ENCODE measurements around the gene CCDC124. TPM values are rescaled to one million over a fixed set of nuclear protein-coding genes. Genes with fewer than 3 reads are reported as not detected.
"Not testable (repeated sequence)": the region's sequence is repeated elsewhere in the genome, so short reads cannot be mapped to it uniquely, and the experiment has no call there.

CCDC124 gene
- total RNA-seq, 1 experiment from 2014 or later = 55.2 TPM

GRCh38 chr19:17972230-17972629, 39.4 kb downstream of the CCDC124 start:
- Histone ChIP-seq H3K4me3 (no peak overlapping the region), H3K27ac (no peak overlapping the region), H3K4me1 (replicated peaks) (no peaks in the 10 kb centered on the region), H3K36me3 (no peaks in the 10 kb centered on the region), H3K9me3 (replicated peaks) (no peaks in the 10 kb centered on the region), H3K27me3 (replicated peaks) (peaks cover 28% of the 10 kb centered on the region)
- DNase-seq (ENCODE audit: low read depth in 1 of 2, low spot score in 2 of 2) = no peak

- Histone ChIP-seq H3K4me1 (replicated peaks) (no peaks in the 10 kb centered on the region), H3K9me3 (replicated peaks) (no peaks in the 10 kb centered on the region), H3K4me3 (no peak overlapping the region), H3K36me3 (no peaks in the 10 kb centered on the region), H3K27ac (no peak overlapping the region), H3K27me3 (replicated peaks) (peaks cover 26% of the 10 kb centered on the region)
- DNase-seq (ENCODE audit: low read depth in 1 of 2, low spot score in 2 of 2) = no peak
These were observed 40.9 kb downstream of the CCDC124 start for GRCh38 chr19:17973759-17974158.

GRCh38 chr19:17974551-17974950, 41.7 kb downstream of the CCDC124 start:
- H3K4me1 ChIP-seq (replicated peaks) = no peaks in the 10 kb centered on the region
- DNase-seq (ENCODE audit: low read depth in 1 of 2, low spot score in 2 of 2) = no peak
- H3K36me3 ChIP-seq = no peaks in the 10 kb centered on the region
- H3K4me3 ChIP-seq = no peak overlapping the region
- no peaks in the 10 kb centered on the region for H3K9me3 ChIP-seq (replicated peaks)
- H3K27me3 ChIP-seq (replicated peaks) = peaks cover 25% of the 10 kb centered on the region
- no peak overlapping the region for H3K27ac ChIP-seq

- H3K27me3 ChIP-seq (replicated peaks) = peaks cover 25% of the 10 kb centered on the region
- DNase-seq (ENCODE audit: low read depth in 1 of 2, low spot score in 2 of 2) = no peak
- H3K4me3 ChIP-seq = no peak overlapping the region
- H3K4me1 ChIP-seq (replicated peaks) = no peaks in the 10 kb centered on the region
- H3K9me3 ChIP-seq (replicated peaks) = no peaks in the 10 kb centered on the region
- H3K27ac ChIP-seq = no peak overlapping the region
- no peaks in the 10 kb centered on the region for H3K36me3 ChIP-seq
These were observed 42.2 kb downstream of the CCDC124 start for GRCh38 chr19:17975032-17975431.

- no peaks in the 10 kb centered on the region for H3K36me3 ChIP-seq
- no peak for DNase-seq (ENCODE audit: low read depth in 1 of 2, low spot score in 2 of 2)
- H3K27me3 ChIP-seq (replicated peaks) = peaks cover 31% of the 10 kb centered on the region
- H3K4me3 ChIP-seq = no peak overlapping the region
- H3K9me3 ChIP-seq (replicated peaks) = no peaks in the 10 kb centered on the region
- no peaks in the 10 kb centered on the region for H3K4me1 ChIP-seq (replicated peaks)
- no peak overlapping the region for H3K27ac ChIP-seq
These were observed 44.2 kb downstream of the CCDC124 start for GRCh38 chr19:17977021-17977420.

GRCh38 chr19:17977488-17977887, 44.7 kb downstream of the CCDC124 start:
- no peak for DNase-seq (ENCODE audit: low read depth in 1 of 2, low spot score in 2 of 2)
- H3K4me3 ChIP-seq = no peak overlapping the region
- H3K4me1 ChIP-seq (replicated peaks) = no peaks in the 10 kb centered on the region
- no peaks in the 10 kb centered on the region for H3K36me3 ChIP-seq
- peaks cover 30% of the 10 kb centered on the region for H3K27me3 ChIP-seq (replicated peaks)
- H3K27ac ChIP-seq = no peak overlapping the region
- H3K9me3 ChIP-seq (replicated peaks) = no peaks in the 10 kb centered on the region

GRCh38 chr19:17981611-17982010, 48.8 kb downstream of the CCDC124 start:
- Histone ChIP-seq H3K4me1 (replicated peaks) (no peaks in the 10 kb centered on the region), H3K36me3 (no peaks in the 10 kb centered on the region), H3K4me3 (no peak overlapping the region), H3K27ac (no peak overlapping the region), H3K27me3 (replicated peaks) (peaks cover 18% of the 10 kb centered on the region), H3K9me3 (replicated peaks) (no peaks in the 10 kb centered on the region)
- DNase-seq (ENCODE audit: low read depth in 1 of 2, low spot score in 2 of 2) = no peak

- Histone ChIP-seq H3K27me3 (replicated peaks) (peaks cover 16% of the 10 kb centered on the region), H3K4me1 (replicated peaks) (no peaks in the 10 kb centered on the region)
These were observed 49.6 kb downstream of the CCDC124 start for GRCh38 chr19:17982430-17982829.

GRCh38 chr19:17985037-17985818, 52.4 kb downstream of the CCDC124 start:
- no peaks in the 10 kb centered on the region for H3K9me3 ChIP-seq (replicated peaks)
- H3K4me3 ChIP-seq = no peak overlapping the region
- no peaks in the 10 kb centered on the region for H3K4me1 ChIP-seq (replicated peaks)
- H3K36me3 ChIP-seq = no peaks in the 10 kb centered on the region
- peaks cover 12% of the 10 kb centered on the region for H3K27me3 ChIP-seq (replicated peaks)
- no peak for DNase-seq (ENCODE audit: low read depth in 1 of 2, low spot score in 2 of 2)
- no peak overlapping the region for H3K27ac ChIP-seq

More at GRCh38 chr19:17982430-17982829, 49.6 kb downstream of the CCDC124 start:
- Histone ChIP-seq H3K4me3 (no peak overlapping the region), H3K36me3 (no peaks in the 10 kb centered on the region), H3K27ac (no peak overlapping the region), H3K9me3 (replicated peaks) (no peaks in the 10 kb centered on the region)
- DNase-seq (ENCODE audit: low read depth in 1 of 2, low spot score in 2 of 2) = no peak

GRCh38 chr19:17986569-17986968, 53.8 kb downstream of the CCDC124 start:
- DNase-seq (ENCODE audit: low read depth in 1 of 2, low spot score in 2 of 2); H3K9me3 ChIP-seq (replicated peaks); H3K4me1 ChIP-seq (replicated peaks); H3K27ac ChIP-seq; H3K36me3 ChIP-seq; H3K4me3 ChIP-seq; H3K27me3 ChIP-seq (replicated peaks): not testable (repeated sequence)

- Histone ChIP-seq H3K27ac (no peak overlapping the region), H3K4me3 (no peak overlapping the region), H3K36me3 (no peaks in the 10 kb centered on the region), H3K9me3 (replicated peaks) (no peaks in the 10 kb centered on the region), H3K27me3 (replicated peaks) (no peaks in the 10 kb centered on the region), H3K4me1 (replicated peaks) (no peaks in the 10 kb centered on the region)
- no peak for DNase-seq (ENCODE audit: low read depth in 1 of 2, low spot score in 2 of 2)
These were observed 55.3 kb downstream of the CCDC124 start for GRCh38 chr19:17988161-17988560.

GRCh38 chr19:17989425-17990094, 56.7 kb downstream of the CCDC124 start:
- Histone ChIP-seq H3K27ac (no peak overlapping the region), H3K27me3 (replicated peaks) (peaks cover 3% of the 10 kb centered on the region), H3K9me3 (replicated peaks) (no peaks in the 10 kb centered on the region), H3K36me3 (no peaks in the 10 kb centered on the region), H3K4me1 (replicated peaks) (no peaks in the 10 kb centered on the region), H3K4me3 (no peak overlapping the region)
- DNase-seq (ENCODE audit: low read depth in 1 of 2, low spot score in 2 of 2) = no peak

- no peak for DNase-seq (ENCODE audit: low read depth in 1 of 2, low spot score in 2 of 2)
- Histone ChIP-seq H3K27me3 (replicated peaks) (peaks cover 8% of the 10 kb centered on the region), H3K4me1 (replicated peaks) (peaks cover 8% of the 10 kb centered on the region), H3K36me3 (no peaks in the 10 kb centered on the region), H3K9me3 (replicated peaks) (no peaks in the 10 kb centered on the region), H3K27ac (no peak overlapping the region), H3K4me3 (no peak overlapping the region)
These were observed 60.4 kb downstream of the CCDC124 start for GRCh38 chr19:17993076-17993813.
